NCI-H1417 (cell line): ENCODE results near the gene STXBP6.
A peak's percentile ranks its signal among the peaks of the same experiment; 100 is the strongest.

ENCODE experiments used
- DNase-seq, 3 experiments: peaks; one replicate each; lab custom pipeline; 2025; lab: John Stamatoyannopoulos, UW

Gene STXBP6

DNA sequence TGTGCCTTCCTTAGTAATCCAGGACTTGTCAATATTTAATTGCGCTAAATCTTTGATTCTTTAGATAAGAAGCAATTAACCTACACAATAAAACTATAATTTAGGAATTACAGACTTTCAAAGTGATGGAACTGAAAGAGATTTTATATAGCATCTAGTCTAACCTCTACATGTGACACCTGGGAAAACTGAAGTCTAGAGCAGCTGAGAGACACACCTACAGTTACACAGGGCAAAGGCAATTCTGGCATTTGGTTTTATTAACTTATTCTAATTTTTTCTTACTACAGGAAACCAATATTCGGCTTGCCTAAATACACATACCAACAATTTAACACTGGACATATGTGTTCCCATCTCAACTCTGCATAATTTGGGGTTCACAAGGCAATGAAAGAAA is 196.5 kb downstream of the STXBP6 start:
- DNase-seq = peak in 1 of 3 experiments; percentile 72

DNA sequence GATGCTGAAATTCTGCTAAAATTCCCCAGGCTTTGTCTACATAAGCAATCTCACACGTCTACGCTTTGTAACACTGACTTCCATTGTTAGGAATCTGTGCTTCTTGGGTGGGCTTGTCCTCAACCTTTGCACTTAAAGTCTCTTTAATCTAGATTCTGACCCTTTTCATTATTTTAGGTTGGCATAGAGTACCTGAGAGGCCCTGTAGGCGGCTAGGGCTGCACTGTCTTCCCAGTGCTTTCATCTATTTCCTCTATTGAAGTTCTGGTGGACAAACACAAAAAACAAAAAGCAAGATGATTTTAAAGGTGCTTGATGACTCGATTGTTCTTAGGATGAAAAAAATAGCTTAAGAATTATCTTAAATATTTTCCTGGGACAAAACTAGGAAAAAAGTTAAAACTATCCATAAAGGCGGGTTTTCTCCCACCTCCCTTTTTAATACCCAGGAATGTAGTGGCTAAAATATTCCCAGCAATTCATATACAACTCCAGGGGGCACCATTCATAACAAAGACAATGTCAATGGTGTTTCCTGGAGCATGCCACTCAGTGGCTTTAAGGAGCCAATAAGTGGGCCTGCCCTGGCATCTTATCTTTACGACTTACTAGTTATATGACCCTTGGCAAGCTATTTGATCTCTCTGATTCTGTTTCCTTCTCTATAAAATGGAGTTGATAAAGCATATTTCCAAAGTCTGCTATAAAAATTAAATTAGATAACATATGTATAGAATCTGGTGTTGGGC is 197.5 kb downstream of the STXBP6 start:
- DNase-seq = peak in 2 of 3 experiments; percentile 28 to 41

DNA sequence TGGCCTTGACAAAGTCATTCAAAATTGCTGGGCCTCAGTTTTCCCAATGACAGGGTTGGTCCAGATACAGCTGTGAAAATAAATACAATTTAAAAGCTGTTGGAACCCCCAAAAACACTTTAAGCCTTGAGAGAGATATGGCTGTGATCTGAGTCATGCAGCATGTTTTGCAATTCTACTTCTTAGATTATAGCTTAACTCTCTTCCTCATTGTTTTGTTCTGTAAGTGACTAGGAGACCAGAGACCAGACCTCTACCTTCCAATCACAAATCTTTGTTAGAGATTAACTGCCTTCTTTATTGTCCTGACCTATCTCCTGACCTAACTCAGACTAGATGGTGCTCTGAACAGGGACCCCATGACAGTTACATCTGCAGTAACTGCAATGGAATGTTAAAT is 198.1 kb downstream of the STXBP6 start:
- no peak for DNase-seq

DNA sequence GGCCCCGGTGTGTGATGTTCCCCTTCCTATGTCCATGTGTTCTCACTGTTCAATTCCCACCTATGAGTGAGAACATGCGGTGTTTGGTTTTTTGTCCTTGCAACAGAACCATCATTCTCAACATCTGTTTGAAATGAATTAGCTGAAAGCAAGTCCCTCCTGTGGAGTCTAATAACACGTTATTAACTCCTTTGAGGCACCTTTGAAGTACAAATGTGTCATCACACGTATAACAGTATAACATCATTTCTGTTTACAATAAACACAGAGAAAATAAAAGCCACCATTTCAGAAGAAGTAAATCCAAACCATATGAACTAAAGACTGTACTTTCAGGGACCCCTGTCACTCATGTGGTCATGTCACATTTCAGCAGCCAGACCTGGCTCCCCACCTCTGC is 198.5 kb downstream of the STXBP6 start:
- DNase-seq = peak in 2 of 3 experiments; percentile 51 to 87

DNA sequence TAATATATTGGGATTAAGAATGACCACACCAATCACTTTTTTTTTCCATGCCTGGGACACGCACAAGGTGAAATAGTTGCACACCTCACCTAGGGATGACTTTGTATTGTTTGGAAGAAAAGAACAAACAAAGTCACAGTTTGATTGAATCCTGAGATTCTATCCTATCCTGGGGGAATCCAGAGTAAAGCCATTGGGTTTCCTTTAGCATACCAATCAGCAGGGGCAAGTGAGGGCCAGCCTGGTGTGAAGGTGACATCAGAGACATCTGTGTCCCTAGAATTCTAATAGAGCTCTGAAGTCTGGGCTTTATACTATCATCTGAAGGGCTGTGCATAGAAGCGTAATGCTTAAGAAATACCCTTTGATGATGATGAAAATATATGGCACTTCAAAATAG is 199.9 kb downstream of the STXBP6 start:
- no peak for DNase-seq

DNA sequence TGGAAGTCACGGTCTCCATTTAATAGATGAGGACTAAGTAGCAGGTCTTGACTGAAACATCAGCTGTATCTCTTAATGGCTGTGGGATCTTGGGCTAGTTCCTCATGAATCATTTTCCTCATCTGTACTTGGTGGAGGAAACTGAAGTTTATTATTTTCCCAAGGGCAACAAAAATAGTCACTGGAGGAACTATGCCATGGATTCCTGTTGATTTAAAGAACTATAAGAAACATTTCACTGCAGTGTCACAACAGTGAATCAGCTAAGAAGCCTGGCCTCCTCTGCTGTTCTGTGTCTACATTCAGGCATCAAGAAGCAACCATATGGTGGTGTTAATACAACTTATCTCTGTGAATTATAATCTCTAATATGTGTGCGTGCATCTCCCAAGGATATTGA is 200.5 kb downstream of the STXBP6 start:
- no peak for DNase-seq

DNA sequence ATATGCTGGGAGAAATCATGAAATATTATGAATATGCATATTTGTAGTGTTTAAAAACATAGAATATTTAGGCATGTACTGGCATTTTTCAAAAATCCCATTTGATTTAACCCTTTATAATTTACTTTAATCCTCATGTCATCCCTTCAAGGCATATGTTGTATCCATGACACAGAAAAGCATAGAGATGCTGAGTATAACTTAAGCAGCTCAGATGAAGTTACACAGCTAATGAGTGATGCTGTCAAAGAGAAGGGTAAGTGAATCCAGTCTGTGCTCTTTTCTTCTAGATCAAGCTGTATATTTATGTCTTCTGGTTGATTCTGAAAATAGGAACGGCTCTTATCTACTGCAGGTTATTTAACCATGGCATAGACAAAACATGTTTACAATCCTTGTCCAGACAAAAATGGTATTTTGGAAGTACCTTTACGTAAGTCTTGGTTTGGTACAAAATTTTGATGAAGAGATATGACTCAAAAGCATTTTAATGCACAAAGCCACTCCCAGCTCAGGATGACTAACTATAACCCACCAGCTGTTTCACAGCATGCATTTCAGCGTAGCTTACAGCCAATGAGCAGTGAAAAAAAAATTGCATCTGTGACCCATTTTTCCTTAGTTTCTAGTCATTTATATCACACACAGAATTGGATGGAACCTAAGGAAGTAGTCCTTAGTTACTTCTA is 201.7 kb downstream of the STXBP6 start:
- no peak for DNase-seq

DNA sequence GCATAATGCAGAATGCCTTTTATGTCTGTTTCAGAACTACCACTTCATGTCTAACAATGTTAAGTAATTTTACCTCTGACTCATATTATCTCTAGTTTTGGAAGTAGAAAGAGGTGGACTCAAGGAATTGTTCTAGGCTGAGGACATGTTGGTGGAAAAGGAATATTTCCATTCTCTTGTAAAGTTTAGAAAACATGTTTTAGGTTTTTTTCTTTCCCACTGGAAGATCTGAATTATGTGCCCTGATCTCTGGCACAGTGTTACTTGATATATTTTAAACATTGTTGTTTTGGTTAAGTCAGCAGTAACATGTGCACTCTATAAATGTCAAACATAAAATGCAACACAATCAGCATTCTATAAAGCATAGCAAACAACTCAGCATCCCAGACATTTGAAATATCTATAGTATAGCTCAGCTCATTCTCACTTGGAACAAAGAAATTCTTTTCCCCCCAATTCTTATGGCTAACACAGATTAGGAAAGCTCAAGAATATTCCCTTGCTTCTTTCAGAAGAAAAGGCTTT is 202.3 kb downstream of the STXBP6 start:
- no peak for DNase-seq

DNA sequence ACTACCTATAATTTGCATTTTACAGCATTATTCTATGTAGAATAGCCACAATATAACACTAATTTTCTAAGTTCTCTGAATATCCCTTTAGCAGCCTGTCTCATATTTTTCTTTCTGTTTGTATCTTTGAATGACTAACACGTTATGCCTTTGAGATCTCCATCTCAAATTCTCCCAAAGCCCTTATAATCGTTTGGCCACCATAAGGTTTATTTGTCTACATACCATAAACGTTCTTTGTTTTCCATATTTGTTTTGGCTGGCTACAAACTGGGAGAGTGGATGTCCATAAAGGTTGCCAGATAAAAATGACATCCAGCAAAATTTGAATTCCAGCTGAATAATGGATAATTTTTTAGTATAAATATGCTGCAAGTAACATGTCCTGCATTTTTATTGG is 203.7 kb downstream of the STXBP6 start:
- no peak for DNase-seq

DNA sequence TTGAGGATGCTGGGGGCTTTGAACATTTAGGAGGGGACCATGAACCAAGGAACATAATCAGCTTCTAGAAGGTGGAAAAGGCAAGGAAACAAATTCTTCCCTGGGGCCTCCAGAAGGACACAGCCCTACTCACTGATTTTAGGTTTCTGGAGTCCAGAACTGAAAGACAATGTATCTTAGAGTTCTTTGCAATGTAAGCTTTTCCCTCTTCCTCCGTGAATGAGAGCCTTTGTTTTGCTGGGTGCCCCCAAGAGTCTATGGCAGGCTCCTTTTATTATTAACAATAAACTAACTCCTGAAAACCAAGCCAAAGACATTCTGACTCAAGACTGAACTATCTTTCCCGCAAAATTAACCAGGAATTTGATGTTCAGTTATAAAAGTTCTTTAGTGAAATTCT is 204.1 kb downstream of the STXBP6 start:
- no peak for DNase-seq

DNA sequence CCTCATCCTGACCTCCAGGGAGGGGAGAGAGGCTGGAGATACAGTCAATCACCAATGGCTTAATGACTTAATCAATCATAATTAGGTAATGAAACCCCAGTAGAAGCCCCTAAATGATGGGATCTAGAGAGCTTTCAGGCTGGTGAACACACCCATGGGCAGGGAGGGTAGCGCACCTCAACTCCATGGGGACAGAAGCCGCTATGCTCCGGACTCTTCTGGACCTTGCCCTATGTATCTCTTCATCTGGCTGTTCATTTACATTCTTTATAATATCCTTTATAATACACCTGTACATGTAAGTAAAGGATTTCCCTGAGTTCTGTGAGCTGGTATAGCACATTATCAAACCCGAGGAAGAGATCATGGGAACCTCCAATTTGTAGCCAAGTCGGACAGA is 205.9 kb downstream of the STXBP6 start:
- no peak for DNase-seq

DNA sequence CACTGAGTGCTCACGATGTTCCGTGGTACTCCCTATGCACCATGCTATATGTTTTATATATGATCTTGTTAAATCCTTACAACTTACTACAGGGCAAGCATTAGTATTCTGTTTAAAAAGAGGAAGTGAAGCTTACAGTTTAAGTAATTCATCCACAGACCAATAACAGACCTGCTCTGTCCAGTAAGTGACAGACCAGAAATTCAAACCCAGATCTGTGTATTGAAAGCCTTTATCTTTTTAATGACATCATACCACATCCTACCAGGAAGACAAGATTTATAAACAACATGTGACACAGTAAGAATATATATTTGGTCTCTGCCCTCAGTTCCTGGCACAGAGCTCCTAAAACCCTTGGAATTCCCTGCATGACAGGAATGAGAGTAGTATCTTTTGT is 206.5 kb downstream of the STXBP6 start:
- no peak for DNase-seq

DNA sequence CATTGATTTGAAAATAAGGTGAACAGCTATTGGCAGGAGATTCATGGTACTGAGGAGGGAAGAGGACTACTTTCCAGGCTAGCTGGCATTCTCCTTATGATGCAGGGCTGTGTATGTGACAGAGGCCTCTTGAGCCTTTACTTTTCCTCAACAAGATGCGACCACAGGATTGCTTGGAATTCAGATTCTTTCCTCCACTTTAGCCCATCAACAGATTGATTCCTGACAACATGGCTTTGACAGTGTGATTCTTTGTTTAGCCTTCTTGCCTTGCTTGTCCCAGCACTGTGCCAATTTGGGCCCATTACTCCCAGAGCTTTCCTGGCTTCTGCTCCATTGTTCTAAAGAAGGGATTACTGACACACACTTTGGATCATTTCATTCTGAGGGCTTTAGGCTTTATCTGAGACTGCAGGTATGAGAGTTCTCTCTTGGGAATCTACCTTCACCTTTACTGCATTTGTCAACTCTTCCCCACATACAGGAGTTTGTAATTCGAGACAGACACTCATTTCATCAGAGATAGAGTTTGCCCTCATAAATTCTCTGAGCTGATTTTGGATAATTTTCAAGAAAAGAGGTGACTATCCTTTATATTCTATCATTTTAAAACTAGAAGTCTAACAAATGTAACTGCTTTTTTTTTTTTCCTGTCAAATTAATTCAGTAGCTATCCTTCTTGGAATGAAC is 209.6 kb downstream of the STXBP6 start:
- no peak for DNase-seq

DNA sequence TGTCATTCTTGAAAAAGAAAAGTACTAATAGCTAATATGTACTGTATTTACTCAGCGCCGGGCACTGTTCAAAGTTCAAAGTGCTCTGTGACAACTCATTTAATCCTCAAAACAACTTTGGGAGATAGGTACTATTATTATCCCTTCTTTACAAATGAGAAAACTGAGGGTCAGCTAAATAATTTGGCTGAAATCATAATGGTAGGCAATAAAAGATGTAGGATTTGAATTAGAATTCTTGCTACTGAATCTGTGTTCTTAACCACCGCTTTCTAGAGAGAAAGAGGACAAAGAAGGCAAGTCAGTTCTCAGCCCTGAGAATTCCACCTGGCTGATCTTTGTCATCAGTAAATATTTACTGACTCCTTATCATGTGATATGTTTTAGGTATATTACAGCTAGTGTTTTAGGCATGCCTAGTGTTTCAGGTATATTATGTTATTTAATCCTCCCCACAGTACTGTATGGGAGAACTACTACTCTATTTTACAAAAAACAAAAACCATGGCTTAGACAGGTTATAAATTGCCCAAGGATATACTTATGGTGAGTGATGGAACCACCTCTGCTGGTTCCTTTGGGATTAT is 210.2 kb downstream of the STXBP6 start:
- DNase-seq = no peak

DNA sequence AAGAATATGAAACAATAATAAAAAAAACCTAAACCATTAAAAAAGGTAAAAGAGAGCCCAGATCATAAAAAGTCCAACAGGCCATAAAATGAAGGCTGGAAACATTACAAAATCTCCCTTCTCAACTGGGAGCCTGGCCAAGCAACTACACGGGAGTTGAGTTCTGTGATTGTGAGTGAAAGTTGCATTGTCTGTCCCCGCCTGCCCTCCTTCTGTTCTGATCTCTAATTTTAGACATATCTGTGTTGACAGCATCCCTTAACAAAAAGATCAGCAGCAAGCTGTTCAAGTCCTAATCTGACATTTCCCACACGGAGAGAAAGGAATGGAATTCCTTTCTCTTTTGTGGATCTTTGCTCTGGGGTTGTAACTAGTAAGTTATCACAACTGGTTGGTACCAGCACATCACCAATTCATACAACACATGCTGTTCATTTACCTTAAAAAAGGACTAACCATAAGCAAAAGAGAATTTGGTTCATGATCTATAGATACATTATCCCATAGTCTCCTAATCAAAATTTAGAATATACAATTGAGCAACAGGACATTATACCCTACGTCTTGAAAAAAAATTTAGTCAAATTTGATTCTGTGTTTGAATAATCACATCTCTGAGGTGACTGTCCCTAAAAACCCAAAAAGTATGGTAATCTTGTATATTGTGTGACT is 210.9 kb downstream of the STXBP6 start:
- no peak for DNase-seq

DNA sequence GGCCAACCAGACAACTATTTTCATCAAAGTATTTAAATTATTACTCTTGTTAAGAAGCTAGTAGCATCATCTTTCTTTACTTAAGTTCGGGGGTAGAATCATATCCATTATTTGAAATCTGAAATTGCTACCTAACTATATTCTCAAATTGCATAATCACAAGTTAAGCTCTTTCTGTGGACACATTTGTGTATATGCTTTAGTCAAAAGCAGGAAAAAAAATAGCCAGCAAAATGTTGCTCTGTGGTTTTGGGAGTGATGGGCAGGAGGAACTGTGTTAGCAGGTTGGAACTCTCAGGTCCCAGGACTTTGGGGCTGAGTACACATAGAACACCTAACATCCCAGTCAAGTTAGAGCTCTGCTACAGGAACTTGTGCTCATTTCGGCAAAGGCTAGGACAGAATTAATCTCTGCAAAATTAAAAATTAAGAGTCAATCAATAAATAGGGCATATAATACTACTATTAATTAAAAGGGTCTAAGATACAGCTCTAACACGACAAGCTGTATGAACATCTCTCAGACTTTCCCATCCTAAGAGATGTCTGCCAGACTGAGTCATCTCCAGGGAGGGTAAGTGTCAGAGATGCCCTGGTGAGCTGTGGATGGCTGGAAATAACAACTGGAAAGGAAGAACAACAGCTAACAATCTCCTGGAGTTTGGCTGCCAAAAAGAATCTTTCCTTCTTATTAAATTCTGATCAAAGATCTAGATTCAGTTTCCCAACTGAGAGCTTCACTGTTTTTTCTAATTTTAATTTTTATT is 212.5 kb downstream of the STXBP6 start:
- DNase-seq = no peak

DNA sequence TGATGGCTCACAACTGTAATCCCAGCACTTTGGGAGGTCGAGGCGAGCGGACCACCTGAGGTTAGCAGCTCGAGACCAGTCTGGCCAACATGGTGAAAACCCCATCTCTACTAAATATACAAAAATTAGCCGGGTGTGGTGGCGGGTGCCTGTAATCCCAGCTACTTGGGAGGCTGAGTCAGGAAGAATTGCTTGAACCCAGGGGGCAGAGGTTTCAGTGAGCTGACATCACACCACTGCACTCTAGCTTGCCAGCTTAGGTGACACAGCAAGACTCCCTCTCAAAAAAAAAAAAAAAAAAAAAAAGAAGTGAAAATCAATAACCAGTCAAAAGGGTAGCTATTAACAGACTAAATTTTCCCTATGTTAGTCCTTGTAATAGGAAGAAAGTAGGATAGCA is 213.6 kb downstream of the STXBP6 start:
- peak in 1 of 3 experiments; percentile 18 for DNase-seq

DNA sequence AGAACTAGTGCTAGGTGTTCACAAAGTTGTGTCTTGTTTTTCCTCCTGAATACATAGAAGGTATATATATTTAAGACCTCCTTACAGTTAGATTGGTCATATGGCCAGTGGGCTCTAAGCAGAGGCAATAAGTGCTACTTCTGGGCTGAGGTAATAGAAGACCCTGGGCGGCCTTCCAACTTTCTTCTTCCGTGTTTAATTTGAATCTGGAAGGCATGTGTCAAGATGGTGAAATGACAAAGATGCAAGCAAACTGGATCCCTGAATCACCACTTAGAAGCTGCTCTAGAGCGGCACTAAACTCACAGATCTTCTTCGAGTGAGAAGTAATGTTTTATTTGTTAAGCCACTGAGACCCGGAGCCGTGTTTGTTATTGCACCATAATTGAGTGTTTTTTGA is 215.0 kb downstream of the STXBP6 start:
- no peak for DNase-seq

DNA sequence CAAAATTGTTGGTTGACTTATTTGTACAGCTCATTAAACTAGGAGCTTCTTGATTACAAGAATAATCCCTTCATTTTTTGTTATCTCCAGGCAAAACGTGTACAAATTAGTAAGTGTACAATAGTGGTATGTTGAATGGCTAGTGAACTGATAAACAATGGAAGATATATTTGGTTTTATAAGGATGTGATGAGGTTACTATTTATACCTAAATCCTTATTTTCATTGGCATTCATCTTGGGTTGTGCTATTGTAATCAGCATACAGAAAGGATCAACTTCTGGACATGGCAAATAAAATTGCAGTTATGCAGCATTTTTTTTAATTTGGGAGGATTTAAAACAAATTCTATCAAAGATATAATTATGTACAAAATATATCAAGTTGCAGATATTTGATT is 216.6 kb downstream of the STXBP6 start:
- DNase-seq = no peak

DNA sequence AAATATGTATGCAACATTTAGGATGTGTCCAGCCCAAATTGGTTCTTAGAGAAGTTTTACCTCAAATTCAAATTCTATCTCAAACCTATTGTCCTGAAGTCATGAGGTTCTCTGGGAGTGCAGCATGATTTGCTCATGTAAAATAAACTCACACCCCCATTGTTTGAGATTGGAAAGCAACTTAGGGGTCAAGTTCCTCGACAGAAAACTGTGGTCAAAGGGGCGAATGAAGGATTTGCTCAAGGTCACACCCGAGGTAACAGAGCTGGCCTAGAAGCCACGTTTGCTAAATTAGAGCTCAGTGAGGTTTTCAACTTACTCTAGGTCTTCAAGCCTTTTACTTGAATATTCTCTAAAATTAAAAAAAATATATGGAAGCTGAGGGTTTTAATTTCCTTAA is 218.3 kb downstream of the STXBP6 start:
- no peak for DNase-seq

DNA sequence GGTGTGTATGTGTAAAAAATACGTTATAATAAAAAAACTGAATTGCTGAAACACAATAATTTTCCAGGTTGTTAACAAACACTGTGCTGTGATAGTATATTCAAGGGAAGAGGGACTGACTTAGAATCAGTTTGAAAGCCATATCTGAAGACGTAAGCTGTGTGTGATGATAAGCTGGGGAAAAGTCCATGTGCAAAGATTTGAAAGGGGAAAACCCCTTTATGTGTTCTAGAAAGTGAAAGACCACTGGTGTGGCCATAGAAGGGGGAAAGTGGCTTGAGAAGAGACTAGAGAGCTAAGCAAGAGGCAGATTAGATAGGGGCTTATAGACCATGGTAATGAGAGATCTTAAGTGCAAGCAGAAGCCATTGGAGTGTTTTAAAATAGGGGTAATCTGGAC is 220.1 kb downstream of the STXBP6 start:
- DNase-seq = no peak
